HS-5 (cell line): ENCODE results near the gene CSH2.

Experiments used
- DNase-seq: peaks from one replicate; pipeline ENCODE4 v3.0.0-alpha.2; 2012; ENCODE audit warnings: low read depth

The CSH2 gene

DNA sequence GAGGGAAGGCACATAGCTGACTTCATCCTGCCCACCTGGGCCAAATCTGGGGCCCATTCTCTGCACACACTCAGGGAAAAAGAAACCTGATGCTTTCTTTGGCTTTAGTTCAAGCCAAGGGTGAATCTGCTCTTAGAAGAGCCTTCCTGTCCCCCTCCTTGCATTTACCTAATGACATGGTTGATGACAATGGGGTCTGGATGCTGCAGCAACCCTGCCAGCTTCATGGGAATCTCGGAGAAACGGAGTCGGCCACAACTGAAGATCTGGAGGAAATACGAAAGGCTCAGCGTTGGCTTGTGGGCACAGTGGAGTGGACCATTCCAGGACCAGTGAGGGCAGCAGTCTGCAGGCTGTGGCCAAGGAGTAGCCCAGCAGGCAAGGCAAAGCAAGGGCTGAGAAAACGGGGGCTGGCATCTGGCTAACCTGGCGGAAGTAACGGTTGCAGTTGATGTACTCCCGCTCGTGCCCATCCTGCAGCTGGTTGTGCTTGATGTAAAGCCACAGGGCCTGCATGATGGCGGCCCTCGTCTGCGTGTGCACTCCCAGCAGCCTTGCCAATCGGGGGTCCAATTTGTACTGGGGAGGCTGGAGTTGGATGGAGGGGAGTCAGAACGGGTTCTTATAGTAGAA is 39.6 kb downstream of the CSH2 start:
- DNase-seq = no peak

GRCh38 chr17:63833026-63833740 is 40.3 kb downstream of the CSH2 start:
- DNase-seq = no peak

DNA sequence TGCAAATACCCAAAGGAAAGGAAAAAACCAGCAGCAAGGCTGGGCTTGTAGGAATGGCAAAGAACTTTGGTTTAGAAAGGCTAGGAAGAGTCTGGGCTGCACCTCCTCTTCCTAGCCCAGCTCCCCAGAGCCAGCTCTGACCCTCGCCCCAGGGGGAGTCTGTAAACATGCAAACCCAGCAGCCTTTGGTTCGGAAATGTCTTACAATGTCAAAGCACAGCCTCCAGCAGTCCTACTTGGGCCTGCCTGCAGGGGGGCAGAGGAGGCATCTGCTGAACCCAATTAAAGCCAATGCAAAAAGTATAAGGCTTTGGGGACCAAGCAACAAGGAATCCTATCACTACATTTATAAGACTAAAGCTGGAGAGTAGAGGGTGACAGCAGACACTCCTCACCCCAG is 41.0 kb downstream of the CSH2 start:
- no peak for DNase-seq

- DNase-seq = no peak
Measured at GRCh38 chr17:63832014-63832413, 41.5 kb downstream of the CSH2 start.

DNA sequence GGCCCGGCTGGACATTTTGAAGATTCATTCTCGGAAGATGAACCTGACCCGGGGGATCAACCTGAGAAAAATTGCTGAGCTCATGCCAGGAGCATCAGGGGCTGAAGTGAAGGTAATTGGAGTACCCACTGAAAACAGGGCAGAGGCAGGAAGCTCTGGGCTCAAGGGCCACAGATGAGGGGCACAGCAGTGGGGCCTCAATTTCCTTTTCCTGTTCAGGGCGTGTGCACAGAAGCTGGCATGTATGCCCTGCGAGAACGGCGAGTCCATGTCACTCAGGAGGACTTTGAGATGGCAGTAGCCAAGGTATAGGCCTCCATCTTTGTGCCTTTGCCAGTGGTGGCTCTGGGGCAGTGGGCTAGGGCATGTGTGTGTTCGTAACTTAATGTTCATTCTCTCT is 42.0 kb downstream of the CSH2 start:
- DNase-seq = no peak

- no peak for DNase-seq
Measured at GRCh38 chr17:63830904-63831491, 42.5 kb downstream of the CSH2 start.

DNA sequence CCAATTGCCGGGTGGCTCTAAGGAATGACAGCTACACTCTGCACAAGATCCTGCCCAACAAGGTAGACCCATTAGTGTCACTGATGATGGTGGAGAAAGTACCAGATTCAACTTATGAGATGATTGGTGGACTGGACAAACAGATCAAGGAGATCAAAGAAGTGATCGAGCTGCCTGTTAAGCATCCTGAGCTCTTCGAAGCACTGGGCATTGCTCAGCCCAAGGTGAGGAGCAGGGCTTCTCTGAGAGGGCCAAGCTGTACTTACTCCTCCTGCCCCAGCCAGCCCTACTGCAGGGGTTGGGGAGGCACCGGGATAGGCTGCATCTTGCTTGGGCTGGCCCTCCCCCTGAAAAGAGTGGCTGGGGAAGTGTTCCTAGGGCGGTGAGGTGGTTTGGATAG is 43.2 kb downstream of the CSH2 start:
- DNase-seq = no peak

DNA sequence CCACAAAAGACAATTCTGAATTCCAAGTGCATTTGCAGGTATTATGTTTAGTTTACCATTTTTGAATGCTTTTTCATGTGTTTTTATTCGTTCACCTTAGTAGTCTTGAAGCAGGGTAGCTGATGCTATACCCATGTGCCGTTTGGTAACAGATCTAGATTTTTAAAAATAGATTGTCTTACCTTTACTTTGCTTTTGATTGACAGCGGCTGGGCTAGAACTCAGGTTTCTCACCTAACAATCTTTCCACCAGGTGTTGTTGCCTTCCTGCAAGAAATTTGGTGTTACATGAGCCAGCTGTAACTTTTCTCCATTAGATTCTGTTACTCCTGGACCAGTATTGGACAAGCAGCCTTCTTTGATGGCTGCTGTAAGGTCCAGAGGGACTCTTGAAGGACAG is 44.5 kb downstream of the CSH2 start:
- DNase-seq = no peak

DNA sequence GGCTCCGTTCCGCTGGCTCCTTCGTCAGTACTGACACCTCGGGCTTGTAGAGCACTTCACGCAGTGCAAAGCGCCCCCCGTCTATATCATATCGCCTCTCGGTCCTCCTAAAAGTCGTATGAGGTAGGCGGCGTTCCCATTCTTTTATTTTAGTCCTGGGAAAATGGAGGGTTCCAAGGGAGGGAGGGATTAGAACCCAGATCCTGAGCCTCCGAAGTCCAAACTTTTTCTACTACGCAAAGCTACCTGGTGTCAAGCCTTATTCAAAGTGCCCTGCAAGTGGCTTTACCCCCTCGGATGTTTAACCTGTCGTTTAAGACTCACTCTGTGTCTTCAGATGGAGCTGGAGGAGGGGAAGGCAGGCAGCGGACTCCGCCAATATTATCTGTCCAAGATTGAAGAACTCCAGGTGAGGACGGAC is 45.7 kb downstream of the CSH2 start:
- no peak for DNase-seq

- DNase-seq = peak; percentile 94
Measured at GRCh38 chr17:63827002-63827800, 46.3 kb downstream of the CSH2 start, which contains the start of the genes FTSJ3 and PSMC5. FTSJ3 (minus strand) TSS chr17:63827663; CDS start chr17:63826902, 761 bp downstream. PSMC5 (plus strand) TSS chr17:63827431; CDS start chr17:63827491, 60 bp downstream.

DNA sequence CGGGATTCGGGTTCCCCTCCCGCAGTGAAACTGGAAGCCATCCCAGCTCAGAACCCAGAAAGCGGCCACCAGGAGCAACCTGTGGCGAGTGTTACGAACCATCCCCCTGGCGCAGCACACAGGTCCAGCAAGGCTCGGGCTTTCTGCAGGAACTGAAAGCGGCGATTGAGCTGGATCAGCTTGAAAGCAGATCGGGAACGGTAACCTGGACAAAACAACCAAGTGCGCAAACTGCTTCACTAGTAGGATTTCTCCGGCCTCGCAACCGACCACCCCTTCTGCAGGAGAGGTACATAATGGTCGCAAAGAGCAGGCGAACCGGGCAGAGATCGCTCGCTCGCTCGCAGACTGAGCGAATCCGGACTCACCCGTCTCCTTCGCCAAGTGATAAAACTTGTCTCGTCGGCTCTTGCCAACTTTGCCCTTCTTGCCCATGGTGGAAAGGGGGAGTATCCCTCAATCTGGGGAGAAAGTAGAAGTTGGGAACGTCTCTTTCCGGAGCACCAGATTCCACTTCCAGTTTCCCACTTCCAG is 46.9 kb downstream of the CSH2 start:
- DNase-seq = no peak

GRCh38 chr17:63824362-63824761 is 49.1 kb downstream of the CSH2 start:
- no peak for DNase-seq

GRCh38 chr17:63823659-63824331 is 49.7 kb downstream of the CSH2 start:
- no peak for DNase-seq

DNA sequence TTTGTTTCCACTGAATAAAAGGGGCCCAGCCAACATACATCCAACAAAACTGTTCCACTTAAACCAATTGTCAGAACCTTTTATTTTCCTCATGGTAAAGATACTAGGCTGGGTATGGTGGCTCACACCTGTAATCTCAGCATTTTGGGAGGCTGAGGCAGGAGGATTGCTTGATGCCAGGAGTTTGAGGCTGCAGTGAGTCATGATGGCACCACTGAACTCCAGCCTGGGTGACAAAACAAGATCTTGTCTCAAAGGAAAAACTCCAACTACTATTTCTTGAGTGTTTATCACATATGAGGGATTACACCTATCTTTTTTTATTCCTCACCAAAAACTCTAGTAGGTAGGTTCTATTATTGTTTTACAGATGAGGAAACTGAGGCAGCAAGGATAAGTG is 50.9 kb downstream of the CSH2 start:
- DNase-seq = no peak
